Measurements from ENCODE around the gene NANOS2. TPM values are rescaled to one million over a fixed set of nuclear protein-coding genes. Genes with fewer than 3 reads are reported as not detected.
A peak's percentile ranks its signal among the peaks of the same experiment; 100 is the strongest.

NANOS2 gene
- total RNA-seq, 2 experiments from 2014 or later = not detected

GRCh38 chr19:45920458-45920857 is 5.9 kb upstream of the NANOS2 start:
- Mint-ChIP-seq H3K36me3 (ENCODE audit: low read depth) (no peaks in the 10 kb centered on the region), H3K27ac (no peak overlapping the region), H3K27me3 (ENCODE audit: low read depth) (peaks cover 9% of the 10 kb centered on the region), H3K4me3 (no peak overlapping the region), H3K9me3 (no peaks in the 10 kb centered on the region), H3K4me1 (ENCODE audit: low read depth) (no peaks in the 10 kb centered on the region)
- intact Hi-C loops (cut with micrococcal nuclease) = no loop called here
- CTCF ChIA-PET = no interaction called here
- no peak for DNase-seq

DNA sequence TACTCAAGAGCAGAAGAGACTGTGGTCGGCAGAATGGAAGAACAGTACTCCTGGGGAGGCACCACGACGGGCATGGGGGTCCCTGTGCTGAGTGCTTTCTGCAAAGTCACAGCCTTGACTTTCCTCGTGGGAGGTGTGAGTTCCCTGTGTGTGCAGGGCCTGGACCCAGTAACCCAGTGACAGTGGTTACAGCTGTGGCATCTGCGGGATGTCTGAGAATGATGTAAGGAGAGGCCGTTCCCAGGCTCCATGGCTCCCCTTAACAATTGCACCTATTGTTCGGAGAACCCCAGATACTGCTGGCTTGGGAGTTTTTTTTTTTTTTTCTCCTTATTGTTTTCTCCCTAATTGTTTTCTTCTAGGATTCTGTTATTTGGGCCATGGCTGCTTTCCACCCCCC is 5.1 kb upstream of the NANOS2 start:
- peaks cover 9% of the 10 kb centered on the region for H3K27me3 Mint-ChIP-seq (ENCODE audit: low read depth)
- intact Hi-C loops (cut with micrococcal nuclease) = no loop called here
- H3K4me1 Mint-ChIP-seq (ENCODE audit: low read depth) = no peaks in the 10 kb centered on the region
- no peak overlapping the region for H3K27ac Mint-ChIP-seq
- CTCF ChIA-PET = interaction anchor here (0.6 kb wide), 1 partner anchor 73 kb away, joined by 4 read pairs; no protein-coding TSS in a partner anchor
- no peak overlapping the region for H3K4me3 Mint-ChIP-seq
- no peaks in the 10 kb centered on the region for H3K9me3 Mint-ChIP-seq
- no peaks in the 10 kb centered on the region for H3K36me3 Mint-ChIP-seq (ENCODE audit: low read depth)
- no peak for DNase-seq

GRCh38 chr19:45918721-45919120 is 4.1 kb upstream of the NANOS2 start:
- Mint-ChIP-seq H3K27me3 (ENCODE audit: low read depth) (peaks cover 9% of the 10 kb centered on the region), H3K4me3 (no peak overlapping the region), H3K36me3 (ENCODE audit: low read depth) (no peaks in the 10 kb centered on the region), H3K27ac (no peak overlapping the region), H3K9me3 (no peaks in the 10 kb centered on the region), H3K4me1 (ENCODE audit: low read depth) (no peaks in the 10 kb centered on the region)
- no peak for DNase-seq
- intact Hi-C loops (cut with micrococcal nuclease) = no loop called here
- CTCF ChIA-PET = no interaction called here

- Mint-ChIP-seq H3K27ac (no peak overlapping the region), H3K4me1 (ENCODE audit: low read depth) (no peaks in the 10 kb centered on the region)
Measured at GRCh38 chr19:45917421-45918091, 3.0 kb upstream of the NANOS2 start.

DNA sequence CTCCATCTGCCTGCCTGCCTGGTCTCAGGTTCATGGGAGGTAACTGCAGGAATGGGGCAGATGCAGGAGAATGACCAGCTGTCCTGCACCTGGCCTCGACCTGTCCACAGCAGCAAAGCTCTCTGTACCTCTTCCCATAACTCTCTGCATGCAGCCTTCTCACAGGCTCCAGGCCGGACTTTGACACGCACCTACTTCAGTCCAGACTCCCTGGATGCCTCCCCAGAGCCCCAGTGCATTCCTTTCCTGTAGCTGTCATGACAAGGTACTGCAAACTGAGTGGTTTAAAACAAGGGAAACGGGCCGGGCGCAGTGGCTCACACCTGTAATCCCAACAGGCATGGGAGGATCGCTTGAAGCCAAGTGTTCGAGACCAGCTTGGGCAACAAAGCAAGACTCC is 3.3 kb downstream of the NANOS2 start:
- Mint-ChIP-seq H3K9me3 (no peaks in the 10 kb centered on the region), H3K4me1 (ENCODE audit: low read depth) (no peaks in the 10 kb centered on the region), H3K27me3 (ENCODE audit: low read depth) (peaks cover 12% of the 10 kb centered on the region), H3K4me3 (no peak overlapping the region), H3K36me3 (ENCODE audit: low read depth) (no peaks in the 10 kb centered on the region), H3K27ac (no peak overlapping the region)
- intact Hi-C loops (cut with micrococcal nuclease) = no loop called here
- no peak for DNase-seq
- CTCF ChIA-PET = no interaction called here

More at GRCh38 chr19:45917421-45918091, 3.0 kb upstream of the NANOS2 start:
- DNase-seq = no peak
- Mint-ChIP-seq H3K27me3 (ENCODE audit: low read depth) (peaks cover 14% of the 10 kb centered on the region), H3K36me3 (ENCODE audit: low read depth) (no peaks in the 10 kb centered on the region), H3K9me3 (no peaks in the 10 kb centered on the region), H3K4me3 (no peak overlapping the region)
- CTCF ChIA-PET = interaction anchor here (0.7 kb wide), 1 partner anchor 101 kb away, joined by 5 read pairs; no protein-coding TSS in a partner anchor
- intact Hi-C loops (cut with micrococcal nuclease) = no loop called here

DNA sequence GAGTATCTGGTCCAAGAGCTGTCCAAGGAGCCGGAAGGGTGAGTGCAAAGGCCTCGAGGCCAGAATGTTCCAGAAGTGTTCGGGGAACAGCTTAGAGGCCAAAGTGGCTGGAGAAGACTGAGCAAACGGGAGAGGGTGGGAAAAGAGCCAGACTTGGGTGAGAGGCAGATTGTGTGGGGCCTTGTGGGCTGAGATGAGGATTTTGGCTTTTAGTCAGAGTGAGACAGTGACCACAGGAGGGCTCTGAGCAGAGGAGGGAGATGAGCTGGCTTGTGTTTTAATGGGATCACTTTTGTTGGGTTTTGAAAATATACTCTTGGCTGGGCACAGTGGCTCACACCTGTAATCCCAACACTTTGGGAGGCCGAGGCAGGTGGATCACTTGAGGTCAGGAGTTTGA is 5.6 kb downstream of the NANOS2 start:
- intact Hi-C loops (cut with micrococcal nuclease) = no loop called here
- no peaks in the 10 kb centered on the region for H3K36me3 Mint-ChIP-seq (ENCODE audit: low read depth)
- no peaks in the 10 kb centered on the region for H3K4me1 Mint-ChIP-seq (ENCODE audit: low read depth)
- H3K9me3 Mint-ChIP-seq = no peaks in the 10 kb centered on the region
- CTCF ChIA-PET = no interaction called here
- DNase-seq = no peak
- H3K27ac Mint-ChIP-seq = no peak overlapping the region
- H3K4me3 Mint-ChIP-seq = no peak overlapping the region
- peaks cover 11% of the 10 kb centered on the region for H3K27me3 Mint-ChIP-seq (ENCODE audit: low read depth)

DNA sequence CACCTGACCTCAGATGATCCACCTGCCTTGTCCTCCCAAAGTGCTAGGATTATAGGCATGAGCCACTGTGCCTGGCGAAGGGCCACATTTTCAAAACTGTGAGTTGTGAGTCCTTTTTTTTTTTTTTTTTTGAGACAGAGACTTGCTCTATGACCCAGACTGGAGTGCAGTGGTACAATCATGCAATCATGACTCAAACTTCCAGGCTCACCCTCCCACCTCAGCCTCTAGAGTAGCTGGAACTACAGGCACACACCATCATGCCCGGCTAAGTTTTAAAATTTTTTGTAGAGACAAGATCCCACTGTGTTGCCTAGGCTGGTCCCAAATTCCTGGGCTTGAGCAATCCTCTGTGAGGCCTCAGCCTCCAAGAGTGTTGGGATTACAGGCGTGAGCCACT is 8.4 kb downstream of the NANOS2 start:
- Mint-ChIP-seq H3K36me3 (ENCODE audit: low read depth) (no peaks in the 10 kb centered on the region), H3K4me1 (ENCODE audit: low read depth) (peaks cover 6% of the 10 kb centered on the region), H3K27ac (no peak overlapping the region), H3K9me3 (no peaks in the 10 kb centered on the region), H3K4me3 (no peak overlapping the region), H3K27me3 (ENCODE audit: low read depth) (peaks cover 2% of the 10 kb centered on the region)
- DNase-seq = no peak
- intact Hi-C loops (cut with micrococcal nuclease) = no loop called here
- CTCF ChIA-PET = no interaction called here

- Mint-ChIP-seq H3K4me3 (no peak overlapping the region), H3K27me3 (ENCODE audit: low read depth) (peaks cover 2% of the 10 kb centered on the region), H3K4me1 (ENCODE audit: low read depth) (peaks cover 12% of the 10 kb centered on the region), H3K36me3 (ENCODE audit: low read depth) (peaks cover 2% of the 10 kb centered on the region), H3K9me3 (no peaks in the 10 kb centered on the region), H3K27ac (no peak overlapping the region)
- intact Hi-C loops (cut with micrococcal nuclease) = no loop called here
- CTCF ChIA-PET = no interaction called here
- no peak for DNase-seq
Measured at GRCh38 chr19:45905011-45905410, 9.6 kb downstream of the NANOS2 start.

- H3K36me3 Mint-ChIP-seq (ENCODE audit: low read depth) = peaks cover 4% of the 10 kb centered on the region
- intact Hi-C loops (cut with micrococcal nuclease) = loop anchor here (1.0 to 5.0 kb wide), 7 partner anchors 17 to 360 kb away; partner anchors contain the start of genes CCDC61, FBXO46, IRF2BP1 and MEIOSIN
- no peaks in the 10 kb centered on the region for H3K9me3 Mint-ChIP-seq
- peak; percentile 99 for DNase-seq
- H3K4me3 Mint-ChIP-seq = peak overlapping the region; percentile 88
- H3K4me1 Mint-ChIP-seq (ENCODE audit: low read depth) = peaks cover 12% of the 10 kb centered on the region
- H3K27me3 Mint-ChIP-seq (ENCODE audit: low read depth) = no peaks in the 10 kb centered on the region
- H3K27ac Mint-ChIP-seq = peak overlapping the region; percentile 71
- CTCF ChIA-PET = interaction anchor here (0.6 to 2.1 kb wide), 5 partner anchors 16 to 779 kb away, joined by 3 to 9 read pairs (median 5); partner anchors contain the start of genes FOXA3 and IRF2BP1
Measured at GRCh38 chr19:45902651-45903625, 11.6 kb downstream of the NANOS2 start.

- Mint-ChIP-seq H3K27ac (peak within 1 kb of the TSS; percentile 71), H3K9me3 (no peaks in the 10 kb centered on the region), H3K4me1 (ENCODE audit: low read depth) (peaks cover 12% of the 10 kb centered on the region), H3K4me3 (peak within 1 kb of the TSS; percentile 88), H3K36me3 (ENCODE audit: low read depth) (peaks cover 4% of the 10 kb centered on the region), H3K27me3 (ENCODE audit: low read depth) (no peaks in the 10 kb centered on the region)
- DNase-seq = no peak
- intact Hi-C loops (cut with micrococcal nuclease) = loop anchor here (1.0 to 5.0 kb wide), 7 partner anchors 16 to 361 kb away; partner anchors contain the start of genes CCDC61, FBXO46, IRF2BP1 and MEIOSIN
- CTCF ChIA-PET = interaction anchor here (0.6 to 2.1 kb wide), 6 partner anchors 16 to 779 kb away, joined by 3 to 9 read pairs (median 5); partner anchors contain the start of genes FOXA3, IRF2BP1 and SYMPK
Measured at GRCh38 chr19:45901912-45902650, 12.5 kb downstream of the NANOS2 start, which contains the start of gene MYPOP. MYPOP (minus strand) TSS chr19:45902613; CDS start chr19:45901773, 840 bp downstream.

DNA sequence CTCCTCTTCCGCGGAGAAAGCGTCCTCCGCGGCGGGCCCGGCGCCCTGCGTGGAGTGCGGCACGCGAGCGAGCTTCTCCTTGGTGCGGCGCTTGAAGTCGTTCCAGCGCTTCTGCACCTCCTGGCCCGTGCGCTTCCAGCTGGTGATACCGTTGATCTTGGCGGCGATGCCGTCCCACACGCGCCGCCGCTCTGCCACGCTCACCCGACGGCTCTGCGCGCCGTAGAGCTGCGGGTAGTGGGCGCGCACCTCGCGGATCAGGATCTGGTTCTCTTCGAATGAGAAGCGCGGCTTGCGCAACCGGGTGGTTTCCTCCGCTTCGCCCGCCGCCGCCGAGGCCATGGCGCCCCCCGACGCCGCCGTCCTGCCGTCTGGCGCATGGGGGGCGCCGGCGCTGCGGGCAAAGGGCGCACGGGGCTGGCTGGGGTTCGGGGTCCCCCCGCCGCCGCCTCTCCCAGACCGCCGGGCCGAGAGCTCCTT is 13.1 kb downstream of the NANOS2 start:
- no peaks in the 10 kb centered on the region for H3K9me3 Mint-ChIP-seq
- intact Hi-C loops (cut with micrococcal nuclease) = loop anchor here (5.0 kb wide), 1 partner anchor 169 kb away; the partner anchor contains the start of genes FBXO46 and MEIOSIN
- H3K4me1 Mint-ChIP-seq (ENCODE audit: low read depth) = peaks cover 12% of the 10 kb centered on the region
- H3K36me3 Mint-ChIP-seq (ENCODE audit: low read depth) = peaks cover 4% of the 10 kb centered on the region
- H3K27ac Mint-ChIP-seq = no peak overlapping the region
- H3K4me3 Mint-ChIP-seq = peak overlapping the region; percentile 60
- no peaks in the 10 kb centered on the region for H3K27me3 Mint-ChIP-seq (ENCODE audit: low read depth)
- CTCF ChIA-PET = interaction anchor here (0.6 to 1.5 kb wide), 4 partner anchors 15 to 38 kb away, joined by 3 to 6 read pairs (median 5); partner anchors contain the start of genes FOXA3, IRF2BP1 and SYMPK
- DNase-seq = peak; percentile 57
